ENCODE data around the gene NAGLU.
A peak's percentile ranks its signal among the peaks of the same experiment; 100 is the strongest.

GRCh38 chr17:42536372-42537155 lies 523 bp downstream of the NAGLU start:
- TF ChIP-seq CTCF (conservative IDR thresholded peaks at IDR 0.05) (no peak), ZFX (IDR thresholded peaks at IDR 0.05) (peak; percentile 72; the same call in 1 of the 2 replicates)

All from C4-2B (cell line).